GM23338 (cell line): Measurements from ENCODE around the gene RBPJL. TPM values are rescaled to one million over a fixed set of nuclear protein-coding genes. Genes with fewer than 3 reads are reported as not detected.

Experiments used
- ATAC-seq: fragments of 200-7000 bp; cut with Tn5 transposase; 3 replicates; pipeline ENCODE4 v1.9.1; 2020
- DNase-seq: peaks from one replicate; pipeline ENCODE4 v3.0.0-alpha.2; 2015; ENCODE audit warnings: low spot score
- H2AFZ ChIP-seq: fragments of 200-600 bp; sonication (generic); 2 replicates; pipeline ENCODE4 v1.8.0; 2016; ENCODE audit warnings: antibody characterized with exemption, mild to moderate bottlenecking, moderate library complexity
- H3F3A ChIP-seq: fragments of 200-600 bp; sonication (generic); replicated peaks from 2 replicates; pipeline ENCODE4 v1.8.0; 2017; ENCODE audit warnings: antibody characterized with exemption, mixed run types, low read depth
- H3K27ac ChIP-seq: fragments of 200-600 bp; sonication (generic); 2 replicates; pipeline ENCODE4 v1.6.1; 2016; ENCODE audit warnings: low read depth
- H3K27me3 ChIP-seq: fragments of 200-600 bp; sonication (generic); 2 replicates; pipeline ENCODE4 v1.8.0; 2016; ENCODE audit warnings: mild to moderate bottlenecking, mixed run types, moderate library complexity; ENCODE audit not compliant: insufficient read depth
- H3K36me3 ChIP-seq: fragments of 200-600 bp; sonication (generic); 2 replicates; pipeline ENCODE4 v1.8.0; 2016; ENCODE audit warnings: mild to moderate bottlenecking; ENCODE audit not compliant: insufficient read depth
- H3K4me1 ChIP-seq: fragments of 200-600 bp; sonication (generic); 2 replicates; pipeline ENCODE4 v1.8.0; 2016; ENCODE audit warnings: mild to moderate bottlenecking, moderate library complexity; ENCODE audit not compliant: insufficient read depth
- H3K4me2 ChIP-seq: fragments of 200-600 bp; sonication (generic); 2 replicates; pipeline ENCODE4 v1.7.1; 2017; ENCODE audit warnings: mixed run types
- H3K4me3 ChIP-seq: fragments of 200-600 bp; sonication (generic); 2 replicates; pipeline ENCODE4 v1.6.1; 2016; ENCODE audit warnings: mixed run types
- H3K79me2 ChIP-seq: fragments of 200-600 bp; sonication (generic); replicated peaks from 2 replicates; pipeline ENCODE4 v1.8.0; 2017; ENCODE audit warnings: mild to moderate bottlenecking; ENCODE audit not compliant: insufficient read depth
- H3K9me2 ChIP-seq: fragments of 200-600 bp; sonication (generic); 2 replicates; pipeline ENCODE4 v1.8.0; 2017; ENCODE audit not compliant: insufficient read depth
- H4K20me1 ChIP-seq: fragments of 200-600 bp; sonication (generic); replicated peaks from 2 replicates; pipeline ENCODE4 v1.8.0; 2017; ENCODE audit warnings: mild to moderate bottlenecking; ENCODE audit not compliant: insufficient read depth
- H3K27ac Mint-ChIP-seq: 2 replicates; pipeline ENCODE4 v1.8.0; 2020; ENCODE audit warnings: inconsistent platforms, mild to moderate bottlenecking, moderate library complexity, mixed read lengths
- H3K27me3 Mint-ChIP-seq: 3 replicates; pipeline ENCODE4 v1.8.0; 2022; ENCODE audit warnings: low read depth, mild to moderate bottlenecking, moderate library complexity, mixed read lengths, inconsistent platforms; ENCODE audit not compliant: insufficient read depth, poor library complexity
- H3K36me3 Mint-ChIP-seq: 3 replicates; pipeline ENCODE4 v1.8.0; 2021; ENCODE audit warnings: low read depth, mild to moderate bottlenecking, inconsistent platforms, moderate library complexity, mixed read lengths
- H3K4me1 Mint-ChIP-seq: 3 replicates; pipeline ENCODE4 v1.8.0; 2020; ENCODE audit warnings: mild to moderate bottlenecking, inconsistent platforms, mixed read lengths
- H3K4me3 Mint-ChIP-seq: 3 replicates; pipeline ENCODE4 v1.8.0; 2021; ENCODE audit warnings: moderate library complexity, mild to moderate bottlenecking, inconsistent platforms, mixed read lengths
- H3K9me3 Mint-ChIP-seq: 3 replicates; pipeline ENCODE4 v1.8.0; 2020; ENCODE audit warnings: moderate library complexity, mild to moderate bottlenecking, inconsistent platforms, mixed read lengths
- CREB1 ChIP-seq: fragments of 250-450 bp; sonication (Bioruptor Pico); IDR thresholded peaks from 2 replicates; pipeline ENCODE4 v1.5.0; 2020; ENCODE audit warnings: low read depth, mild to moderate bottlenecking, moderate library complexity
- CTCF ChIP-seq, 2 experiments: fragments of 200-600 bp in 1 of 2; sonication (generic) in 1 of 2; conservative IDR thresholded peaks; 2 replicates each; pipeline versions ENCODE4 v1.5.1 to v1.6.1; 2016 to 2017; ENCODE audit warnings: antibody characterized with exemption in 2 of 2, low read depth in 2 of 2, mild to moderate bottlenecking in 2 of 2, moderate library complexity in 1 of 2
- ETS1 ChIP-seq: IDR thresholded peaks from 2 replicates; pipeline ENCODE4 v1.6.1; 2016; ENCODE audit warnings: antibody characterized with exemption
- EZH2 ChIP-seq: fragments of 200-600 bp; sonication (generic); IDR thresholded peaks from one replicate; pipeline ENCODE4 v1.8.0; 2017; ENCODE audit warnings: antibody characterized with exemption, mild to moderate bottlenecking, low read depth; ENCODE audit not compliant: unreplicated experiment
- EZH2phosphoT487 ChIP-seq: fragments of 200-600 bp; sonication (generic); IDR thresholded peaks from one replicate; pipeline ENCODE4 v1.8.1; 2018; ENCODE audit warnings: antibody characterized with exemption; ENCODE audit not compliant: unreplicated experiment
- JUNB ChIP-seq: IDR thresholded peaks from one replicate; pipeline ENCODE4 v1.6.1; 2016; ENCODE audit warnings: antibody characterized with exemption; ENCODE audit not compliant: unreplicated experiment
- NANOG ChIP-seq: IDR thresholded peaks from 2 replicates; pipeline ENCODE4 v1.6.1; 2016; ENCODE audit warnings: antibody characterized with exemption, borderline replicate concordance
- POLR2AphosphoS5 ChIP-seq: IDR thresholded peaks from 2 replicates; pipeline ENCODE4 v1.6.1; 2016; ENCODE audit warnings: antibody characterized with exemption, low read depth
- STAT1 ChIP-seq: IDR thresholded peaks from one replicate; pipeline ENCODE4 v1.6.1; 2016; ENCODE audit warnings: antibody characterized with exemption; ENCODE audit not compliant: unreplicated experiment
- ZNF114 ChIP-seq: fragments of 250-450 bp; sonication (Bioruptor Pico); IDR thresholded peaks from 2 replicates; pipeline ENCODE4 v1.5.0; 2020; ENCODE audit warnings: mild to moderate bottlenecking, moderate library complexity
- ZNF331 ChIP-seq: fragments of 250-450 bp; sonication (Bioruptor Pico); IDR thresholded peaks from 2 replicates; pipeline ENCODE4 v1.5.0; 2020; ENCODE audit warnings: low read depth, mild to moderate bottlenecking, moderate library complexity
- ZNF462 ChIP-seq: fragments of 250-450 bp; sonication (Bioruptor Pico); IDR thresholded peaks from 2 replicates; pipeline ENCODE4 v1.5.0; 2020; ENCODE audit warnings: mild to moderate bottlenecking, moderate library complexity
- polyA plus RNA-seq: library from polyadenylated mRNA; unstranded; fragments of >200 nt; fragmentation: Nextera tagmentation; extraction: Ambion mirVana; gene quantifications from 2 replicates; pipeline ENCODE4 v1.2.1, GENCODE V29; 2016
- total RNA-seq: library from RNA; depleted of rRNA; stranded (reverse); fragments of >200 nt; shearing (Covaris generic); gene quantifications from 2 replicates; pipeline ENCODE4 v1.2.3, GENCODE V29; 2014

Gene RBPJL
- total and polyA plus RNA-seq, 2 experiments from 2014 or later, result 0.44 to 0.66 TPM

- H3F3A ChIP-seq, result no peaks in the 10 kb centered on the region
- H3K79me2 ChIP-seq, result no peaks in the 10 kb centered on the region
- H3K27ac ChIP-seq, result no peak overlapping the region
- peaks cover 8% of the 10 kb centered on the region; the same call in 1 of the 2 replicates for H3K36me3 ChIP-seq
- no peak overlapping the region; the same call in 2 of the 3 replicates for H3K4me3 Mint-ChIP-seq
- H3K4me2 ChIP-seq, result no peak overlapping the region
- DNase-seq, result no peak
- no peaks in the 10 kb centered on the region for H4K20me1 ChIP-seq
- H2AFZ ChIP-seq, result no peak overlapping the region
- TF ChIP-seq CREB1 (no peak), EZH2phosphoT487 (no peak), ZNF331 (CRISPR knock-in tag) (no peak), STAT1 (no peak), JUNB (no peak), CTCF (conservative IDR thresholded peaks at IDR 0.05; ENCODE audit: low read depth in 2 of 2) (no peak), EZH2 (no peak), NANOG (no peak)
- H3K27me3 Mint-ChIP-seq, result peaks cover 2% of the 10 kb centered on the region
- ATAC-seq, result peak; percentile 38; the same call in 2 of the 3 replicates
- H3K27ac Mint-ChIP-seq, result no peak overlapping the region
- no peak overlapping the region for H3K4me3 ChIP-seq
- H3K9me2 ChIP-seq, result no peaks in the 10 kb centered on the region
- H3K27me3 ChIP-seq, result no peaks in the 10 kb centered on the region
- H3K9me3 Mint-ChIP-seq, result no peaks in the 10 kb centered on the region
- H3K4me1 ChIP-seq, result 0 out of 2 replicates have a peak, but pooled peaks cover 7% of the 10 kb centered on the region
- H3K4me1 Mint-ChIP-seq, result peaks cover 5% of the 10 kb centered on the region; the same call in 2 of the 3 replicates
- peaks cover 61% of the 10 kb centered on the region for H3K36me3 Mint-ChIP-seq
Observed at GRCh38 chr20:45329497-45330319, 23.1 kb downstream of the RBPJL start.

- H3K27ac ChIP-seq, result 0 out of 2 replicates have a peak overlapping the region, but pooled peaks have one; percentile 39
- H4K20me1 ChIP-seq, result no peaks in the 10 kb centered on the region
Observed at GRCh38 chr20:45330476-45330875, 23.8 kb downstream of the RBPJL start.

More at GRCh38 chr20:45330476-45330875, 23.8 kb downstream of the RBPJL start:
- Histone ChIP-seq H3K4me2 (no peak overlapping the region), H3K79me2 (peaks cover 3% of the 10 kb centered on the region; the same call in 1 of the 2 replicates), H3F3A (no peaks in the 10 kb centered on the region), H2AFZ (no peak overlapping the region), H3K4me3 (no peak overlapping the region), H3K27me3 (no peaks in the 10 kb centered on the region), H3K9me2 (no peaks in the 10 kb centered on the region), H3K36me3 (peaks cover 8% of the 10 kb centered on the region; the same call in 1 of the 2 replicates), H3K4me1 (0 out of 2 replicates have a peak, but pooled peaks cover 7% of the 10 kb centered on the region)
- peaks cover 3% of the 10 kb centered on the region; the same call in 1 of the 3 replicates for H3K4me1 Mint-ChIP-seq
- ATAC-seq, result no peak
- H3K27ac Mint-ChIP-seq, result no peak overlapping the region
- H3K4me3 Mint-ChIP-seq, result no peak overlapping the region
- no peaks in the 10 kb centered on the region for H3K9me3 Mint-ChIP-seq
- no peak for TF ChIP-seq ETS1
- TF ChIP-seq POLR2AphosphoS5, result no peak
- TF ChIP-seq JUNB, result no peak
- no peak for TF ChIP-seq ZNF331 (CRISPR knock-in tag)
- no peak for TF ChIP-seq EZH2
- TF ChIP-seq CREB1, result no peak
- no peak for TF ChIP-seq ZNF114 (CRISPR knock-in tag)
- no peak for TF ChIP-seq ZNF462
- H3K36me3 Mint-ChIP-seq, result peaks cover 66% of the 10 kb centered on the region
- H3K27me3 Mint-ChIP-seq, result peaks cover 5% of the 10 kb centered on the region
- DNase-seq, result no peak
